HEK293 (cell line): ENCODE data around the gene RGL4.

Experiments
- CTCF ChIP-seq: fragments of 450-650 bp; formaldehyde crosslinking; IDR thresholded peaks from 2 replicates; pipeline ENCODE4 v1.5.1; 2016; ENCODE audit warnings: missing biosample characterization, missing genetic modification characterization
- GLIS1 ChIP-seq: fragments of 450-650 bp; formaldehyde crosslinking; IDR thresholded peaks from 2 replicates; pipeline ENCODE4 v1.5.1; 2016; ENCODE audit warnings: missing biosample characterization, missing genetic modification characterization
- MZF1 ChIP-seq: fragments of 450-650 bp; formaldehyde crosslinking; IDR thresholded peaks from 2 replicates; pipeline ENCODE4 v1.5.1; 2017; ENCODE audit warnings: missing biosample characterization, missing genetic modification characterization, borderline replicate concordance
- ZNF114 ChIP-seq: fragments of 450-650 bp; formaldehyde crosslinking; IDR thresholded peaks from 2 replicates; pipeline ENCODE4 v1.5.0; 2017; ENCODE audit warnings: missing biosample characterization, missing genetic modification characterization
- ZNF24 ChIP-seq: fragments of 450-650 bp; formaldehyde crosslinking; IDR thresholded peaks from 2 replicates; pipeline ENCODE4 v1.5.1; 2016; ENCODE audit warnings: missing biosample characterization, missing genetic modification characterization
- ZNF416 ChIP-seq: fragments of 450-650 bp; formaldehyde crosslinking; IDR thresholded peaks from 2 replicates; pipeline ENCODE4 v1.5.1; 2016; ENCODE audit warnings: missing biosample characterization, missing genetic modification characterization

DNA sequence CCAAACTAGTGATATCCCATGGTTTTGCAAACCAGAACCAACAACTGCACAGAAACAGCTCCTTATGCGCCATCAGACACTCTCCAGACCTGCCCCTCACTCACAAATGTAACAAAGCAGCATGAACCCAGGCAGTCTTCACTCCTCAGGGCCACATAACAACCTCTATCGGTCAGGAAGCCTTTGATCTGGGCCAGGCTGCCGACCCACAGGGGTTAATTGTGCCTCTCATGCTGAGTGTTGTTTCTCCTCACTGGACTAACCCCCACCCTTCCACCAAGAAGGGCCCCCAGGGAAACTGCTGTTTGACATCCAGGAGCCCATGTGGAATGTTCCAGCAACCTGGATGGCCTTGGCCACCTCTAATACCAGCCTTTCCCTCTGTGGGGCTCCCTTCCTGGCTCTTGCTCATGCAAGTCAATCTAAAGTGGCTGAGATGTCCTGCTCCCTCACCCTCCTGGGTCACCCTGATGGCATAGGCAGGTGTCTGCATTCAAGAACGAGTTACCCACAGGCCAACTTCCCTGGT is 7.9 kb upstream of the RGL4 start:
- no peak for TF ChIP-seq ZNF24
- no peak for TF ChIP-seq CTCF (tag by site-specific recombination)
- TF ChIP-seq ZNF114 (tag by site-specific recombination), result no peak
- TF ChIP-seq MZF1 (tag by site-specific recombination), result no peak
- no peak for TF ChIP-seq ZNF416 (tag by site-specific recombination)
- no peak for TF ChIP-seq GLIS1 (tag by site-specific recombination)
